Esophagus squamous epithelium (tissue), 5 donors: ENCODE data around the gene SH3D21. TPM values are rescaled to one million over a fixed set of nuclear protein-coding genes. Genes with fewer than 3 reads are reported as not detected.

ENCODE experiments used
- DNase-seq: peaks from one replicate; lab custom pipeline; 2025; lab: John Stamatoyannopoulos, UW
- H3K27ac ChIP-seq, 4 donors: fragments of 200-600 bp; sonication (generic); one replicate each; pipeline ENCODE4 v1.5.1; 2016 to 2019; ENCODE audit warnings: mild to moderate bottlenecking in 1 of 4
- H3K27me3 ChIP-seq, 4 donors: fragments of 200-600 bp; sonication (generic); 1 replicate in 3 of 4; 2 replicates in 1 of 4; pipeline versions ENCODE4 v1.5.1 to v1.6.0; 2017 to 2021; ENCODE audit warnings: antibody characterized with exemption in 1 of 4
- H3K36me3 ChIP-seq, 3 donors: fragments of 200-600 bp; sonication (generic); one replicate each; pipeline ENCODE4 v1.5.1; 2016 to 2019
- H3K4me1 ChIP-seq, 3 donors: fragments of 200-600 bp; sonication (generic); one replicate each; pipeline ENCODE4 v1.5.1; 2017 to 2019
- H3K4me3 ChIP-seq, 4 donors: fragments of 200-600 bp; sonication (generic); 1 replicate in 3 of 4; 2 replicates in 1 of 4; pipeline ENCODE4 v1.5.1; 2016 to 2019; ENCODE audit warnings: mild to moderate bottlenecking in 2 of 4, moderate library complexity in 1 of 4
- H3K9me3 ChIP-seq, 3 donors: fragments of 200-600 bp; sonication (generic); one replicate each; pipeline ENCODE4 v1.5.1; 2016 to 2019
- CTCF ChIP-seq, 6 experiments: fragments of 450-650 bp in 4 of 6; fragments of 200-600 bp in 2 of 6; sonication (generic) in 2 of 6; IDR thresholded peaks; one replicate each; pipeline ENCODE4 v1.5.1; 2016 to 2019; ENCODE audit warnings: antibody characterized with exemption in 6 of 6, mild to moderate bottlenecking in 4 of 6, moderate library complexity in 4 of 6
- POLR2A ChIP-seq, 4 donors: fragments of 450-650 bp; IDR thresholded peaks; one replicate each; pipeline ENCODE4 v1.6.1; 2017; ENCODE audit warnings: antibody characterized with exemption in 4 of 4, mild to moderate bottlenecking in 4 of 4, moderate library complexity in 3 of 4
- WGBS, 2 donors: methylation state at CpG; one replicate each; pipeline ENCODE4 v1.1.5; 2018; 5-methylcytosine and 5-hydroxymethylcytosine counted together
- intact Hi-C: fragments of 100-400 bp; cut with DNase I; formaldehyde crosslinking; loops from one replicate; pipeline ENCODE4 v1.15.0; 2022
- total RNA-seq, 4 donors: library from RNA; depleted of rRNA; stranded (reverse); fragments of >200 nt; gene quantifications; one replicate each; pipeline ENCODE4 v1.1.0, GENCODE V29; 2016
- donor health status: DM: yes; HTN: yes; CAD: no.

SH3D21 gene
- total RNA-seq, 4 donors from 2014 or later = 2.8 to 9.7 (median 3.7) TPM

GRCh38 chr1:36341626-36342320 lies 35.6 kb downstream of the SH3D21 start:
- no peak for DNase-seq
- WGBS, 2 donors = 87 to 92% methylated on average over 10 to 12 of the region's 34 CpGs
- Histone ChIP-seq H3K4me3 (no peak overlapping the region), H3K27ac (no peak overlapping the region), H3K9me3 (no peaks in the 10 kb centered on the region), H3K36me3 (peaks cover 11 to 76% (median 25%) of the 10 kb centered on the region in 3 donors), H3K27me3 (no peaks in the 10 kb centered on the region), H3K4me1 (peaks cover 3 to 21% (median 18%) of the 10 kb centered on the region in 3 donors)
- TF ChIP-seq POLR2A (IDR thresholded peaks at IDR 0.05) (no peak), CTCF (IDR thresholded peaks at IDR 0.05) (no peak)
- intact Hi-C loops = loop anchor here (5.0 kb wide), 1 partner anchor 81 kb away; no protein-coding TSS in a partner anchor

- 57 to 69% methylated on average over 3 to 6 of the region's 10 CpGs for WGBS, 2 donors
- Histone ChIP-seq H3K36me3 (peaks cover 16 to 85% (median 34%) of the 10 kb centered on the region in 3 donors), H3K9me3 (no peaks in the 10 kb centered on the region), H3K4me3 (no peak overlapping the region), H3K27ac (peak overlapping the region; percentile 5 to 75 (median 48)), H3K4me1 (peaks cover 3 to 21% (median 18%) of the 10 kb centered on the region in 3 donors), H3K27me3 (no peaks in the 10 kb centered on the region)
- intact Hi-C loops = loop anchor here (5.0 kb wide), 1 partner anchor 80 kb away; no protein-coding TSS in a partner anchor
- no peak for DNase-seq
- TF ChIP-seq CTCF (IDR thresholded peaks at IDR 0.05) = peak; percentile 54 to 70 (median 58)
- TF ChIP-seq POLR2A (IDR thresholded peaks at IDR 0.05) = no peak
Measured at GRCh38 chr1:36342426-36343185, 36.4 kb downstream of the SH3D21 start.

- no peak for DNase-seq
- 80 to 90% methylated on average over 2 to 9 of the region's 24 CpGs for WGBS, 2 donors
- peak overlapping the region; percentile 5 to 75 (median 48) for H3K27ac ChIP-seq
Measured at GRCh38 chr1:36343651-36344394, 37.7 kb downstream of the SH3D21 start.

GRCh38 chr1:36344395-36344680 lies 38.2 kb downstream of the SH3D21 start:
- intact Hi-C loops = loop anchor here (5.0 kb wide), 1 partner anchor 78 kb away; no protein-coding TSS in a partner anchor
- Histone ChIP-seq H3K4me3 (no peak overlapping the region), H3K27ac (no peak overlapping the region), H3K36me3 (peaks cover 23 to 100% (median 46%) of the 10 kb centered on the region in 3 donors), H3K27me3 (no peaks in the 10 kb centered on the region), H3K4me1 (peaks cover 8 to 24% (median 10%) of the 10 kb centered on the region in 3 donors), H3K9me3 (no peaks in the 10 kb centered on the region)
- no peak for DNase-seq
- WGBS, 2 donors = 92 to 96% methylated on average over 3 to 4 of the region's 8 CpGs
- no peak for TF ChIP-seq POLR2A (IDR thresholded peaks at IDR 0.05)
- no peak for TF ChIP-seq CTCF (IDR thresholded peaks at IDR 0.05)

More at GRCh38 chr1:36343651-36344394, 37.7 kb downstream of the SH3D21 start:
- Histone ChIP-seq H3K27me3 (no peaks in the 10 kb centered on the region), H3K36me3 (peaks cover 23 to 97% (median 44%) of the 10 kb centered on the region in 3 donors), H3K9me3 (no peaks in the 10 kb centered on the region), H3K4me1 (peaks cover 5 to 24% (median 12%) of the 10 kb centered on the region in 3 donors), H3K4me3 (no peak overlapping the region)
- intact Hi-C loops = loop anchor here (5.0 kb wide), 1 partner anchor 78 kb away; no protein-coding TSS in a partner anchor
- TF ChIP-seq POLR2A (IDR thresholded peaks at IDR 0.05) (no peak), CTCF (IDR thresholded peaks at IDR 0.05) (no peak)
